Natural killer cell (primary cell): ENCODE data around the gene LGALS14. TPM values are rescaled to one million over a fixed set of nuclear protein-coding genes. Genes with fewer than 3 reads are reported as not detected.

Source experiments
- ATAC-seq, 3 donors: fragments of 150-1000 bp in 2 of 3; fragments of 200-7000 bp in 1 of 3; cut with Tn5 transposase; 1 replicate in 1 of 3; 2 replicates in 2 of 3; pipeline ENCODE4 v1.10.0; 2021; ENCODE audit warnings: mild to moderate bottlenecking in 2 of 3, moderate library complexity in 2 of 3
- DNase-seq, 2 donors: peaks; one replicate each; pipeline versions ENCODE4 v3.0.0 to v3.0.0-alpha.2; 2013 to 2021; ENCODE audit warnings: mixed read lengths in 1 of 2
- H3K27ac ChIP-seq: one replicate; pipeline ENCODE4 v1.5.1; 2013; ENCODE audit warnings: mild to moderate bottlenecking, low read length
- H3K27me3 ChIP-seq: one replicate; pipeline ENCODE4 v1.6.1; 2013; ENCODE audit warnings: low read length; ENCODE audit not compliant: control insufficient read depth, insufficient read depth
- H3K36me3 ChIP-seq: one replicate; pipeline ENCODE4 v1.6.1; 2013; ENCODE audit warnings: low read length; ENCODE audit not compliant: control insufficient read depth, insufficient read depth
- H3K4me1 ChIP-seq: one replicate; pipeline ENCODE4 v1.6.1; 2013; ENCODE audit warnings: low read length; ENCODE audit not compliant: control insufficient read depth, insufficient read depth
- H3K4me3 ChIP-seq: one replicate; pipeline ENCODE4 v1.5.1; 2013; ENCODE audit warnings: low read length
- H3K9me3 ChIP-seq: one replicate; pipeline ENCODE4 v1.6.1; 2013; ENCODE audit warnings: low read length; ENCODE audit not compliant: control insufficient read depth, insufficient read depth
- H3K27ac Mint-ChIP-seq, 2 donors: one replicate each; pipeline ENCODE4 v1.8.0; 2022; ENCODE audit warnings: mild to moderate bottlenecking in 2 of 2, mixed read lengths in 2 of 2, moderate library complexity in 1 of 2
- H3K27me3 Mint-ChIP-seq, 2 donors: one replicate each; pipeline ENCODE4 v1.8.0; 2022; ENCODE audit warnings: low read depth in 2 of 2, mixed read lengths in 2 of 2
- H3K36me3 Mint-ChIP-seq: one replicate; pipeline ENCODE4 v1.8.0; 2022; ENCODE audit warnings: mixed read lengths
- H3K4me1 Mint-ChIP-seq, 2 donors: one replicate each; pipeline ENCODE4 v1.8.0; 2022; ENCODE audit warnings: mixed read lengths in 2 of 2
- H3K4me3 Mint-ChIP-seq: one replicate; pipeline ENCODE4 v1.8.0; 2022; ENCODE audit warnings: mild to moderate bottlenecking, moderate library complexity, mixed read lengths
- H3K9me3 Mint-ChIP-seq, 2 donors: one replicate each; pipeline ENCODE4 v1.8.0; 2022; ENCODE audit warnings: mixed read lengths in 2 of 2
- CTCF ChIP-seq: fragments of 200-600 bp; IDR thresholded peaks from one replicate; pipeline ENCODE4 v1.8.0; 2022; ENCODE audit warnings: antibody characterized with exemption
- WGBS: methylation state at CpG from one replicate; pipeline ENCODE4 v1.1.7; 2013; ENCODE audit warnings: missing lambda C conversion rate; ENCODE audit not compliant: insufficient coverage; 5-methylcytosine and 5-hydroxymethylcytosine counted together
- intact Hi-C: fragments of 100-400 bp; cut with micrococcal nuclease; formaldehyde crosslinking; loops from one replicate; pipeline ENCODE4 v1.14.2; 2022
- total RNA-seq, 4 donors: library from RNA; stranded (reverse); fragments of 120-200 nt in 1 of 4; gene quantifications; one replicate each; pipeline versions ENCODE4 v1.2.3 to v1.2.4, GENCODE V29; 2013 to 2022

Gene LGALS14
- total RNA-seq, 3 donors from 2014 or later (not counting 1 experiment from before 2014, with no cell fraction given): not detected

DNA sequence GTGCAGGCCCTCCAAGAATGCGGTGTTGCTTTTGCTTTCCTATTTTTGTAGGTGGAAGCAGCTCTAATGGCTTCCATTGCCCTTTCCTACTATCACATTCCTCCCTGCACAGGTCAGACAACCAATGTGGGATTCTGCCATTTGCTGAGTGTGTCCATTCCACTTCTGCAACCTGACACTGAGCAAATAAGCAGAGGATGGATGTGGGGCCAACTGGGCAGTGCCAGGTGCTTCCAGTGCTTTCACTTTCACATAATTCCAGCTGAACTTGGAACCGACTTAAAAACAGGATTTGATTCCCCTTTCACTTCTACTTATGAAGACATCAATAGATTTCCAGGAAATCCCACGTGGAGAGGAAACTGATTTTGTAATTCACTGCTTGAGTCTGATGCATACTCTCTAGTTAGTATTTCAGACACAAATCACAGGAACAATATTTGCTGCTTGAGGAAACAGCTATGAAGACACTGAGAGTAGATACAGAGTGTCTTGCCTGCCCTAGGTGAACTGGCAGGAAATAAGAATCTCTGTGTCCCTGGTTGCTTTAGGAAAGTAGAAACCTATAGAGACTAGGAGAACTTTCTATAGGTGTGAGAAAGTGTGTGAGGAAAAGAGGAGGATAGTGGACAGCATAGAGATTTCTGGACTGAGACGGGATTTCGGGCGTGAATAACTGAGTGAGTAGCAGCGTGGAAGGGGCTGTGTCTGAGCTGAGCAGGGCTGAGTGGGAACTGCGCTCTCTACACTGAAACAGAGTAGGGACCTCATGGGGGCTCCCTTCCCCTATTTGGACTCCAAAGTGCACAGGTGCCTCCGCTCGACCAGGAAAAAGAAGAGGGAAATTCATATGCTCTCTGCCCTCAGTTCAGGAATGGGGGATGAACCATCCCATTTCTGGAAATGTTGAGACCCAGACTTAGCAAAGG is 26.1 kb upstream of the LGALS14 start:
- no peak overlapping the region for H3K4me3 Mint-ChIP-seq
- H3K4me3 ChIP-seq: no peak overlapping the region
- H3K9me3 Mint-ChIP-seq: no peaks in the 10 kb centered on the region
- WGBS: 80% methylated on average over 10 of the region's 10 CpGs
- intact Hi-C loops: no loop called here
- no peak overlapping the region for H3K27ac Mint-ChIP-seq
- no peaks in the 10 kb centered on the region for H3K36me3 Mint-ChIP-seq
- peaks cover 9 to 22% of the 10 kb centered on the region in 2 donors for H3K27me3 Mint-ChIP-seq
- TF ChIP-seq CTCF: no peak
- DNase-seq (no peak), ATAC-seq (no peak)
- no peaks in the 10 kb centered on the region for H3K4me1 Mint-ChIP-seq
- H3K9me3 ChIP-seq: no peaks in the 10 kb centered on the region
- H3K36me3 ChIP-seq: no peaks in the 10 kb centered on the region
- H3K4me1 ChIP-seq: no peaks in the 10 kb centered on the region
- H3K27ac ChIP-seq: no peak overlapping the region
- H3K27me3 ChIP-seq: peaks cover 3% of the 10 kb centered on the region

DNA sequence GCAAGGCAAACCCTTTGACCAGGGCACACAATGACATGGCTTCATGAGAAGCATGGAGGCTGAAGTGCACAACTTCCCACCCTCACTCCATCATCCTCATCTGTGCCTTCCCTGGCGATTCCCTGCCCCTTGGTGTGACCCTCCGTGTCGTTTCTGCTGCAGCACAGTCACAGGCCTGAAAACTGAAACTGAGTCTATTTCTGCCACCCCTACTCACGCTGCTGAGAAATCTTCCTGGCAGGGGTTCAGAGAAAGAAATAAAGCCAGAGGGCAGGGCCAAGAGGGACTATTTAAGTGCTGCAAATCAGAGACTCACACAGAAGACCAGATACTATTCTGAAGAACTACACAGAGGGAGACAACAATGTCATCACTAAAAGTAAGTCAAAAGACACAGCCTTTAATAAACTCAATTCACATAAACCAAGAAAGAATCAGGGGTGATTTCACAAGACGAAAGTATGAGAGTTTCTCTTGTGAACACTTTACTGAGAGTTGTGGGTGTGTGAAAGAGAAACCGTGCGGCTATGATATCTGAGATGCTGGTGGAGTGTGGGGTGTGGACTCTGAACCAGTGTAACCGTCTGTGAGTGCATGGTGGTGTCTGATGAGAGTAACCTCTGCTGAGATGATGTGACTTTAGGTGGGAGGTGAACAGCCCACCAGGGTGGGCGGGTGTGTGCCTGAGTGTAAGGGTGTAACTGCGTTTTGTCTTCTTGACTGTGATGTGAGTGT is 25.1 kb upstream of the LGALS14 start:
- Mint-ChIP-seq H3K4me3 (no peak overlapping the region), H3K9me3 (no peaks in the 10 kb centered on the region), H3K27ac (no peak overlapping the region), H3K4me1 (no peaks in the 10 kb centered on the region), H3K27me3 (peaks cover 9 to 22% of the 10 kb centered on the region in 2 donors), H3K36me3 (no peaks in the 10 kb centered on the region)
- Histone ChIP-seq H3K27me3 (no peaks in the 10 kb centered on the region), H3K27ac (no peak overlapping the region), H3K4me1 (no peaks in the 10 kb centered on the region), H3K4me3 (no peak overlapping the region), H3K36me3 (no peaks in the 10 kb centered on the region), H3K9me3 (no peaks in the 10 kb centered on the region)
- WGBS: 55% methylated on average over 10 of the region's 10 CpGs
- peak in 1 of 2 donors; percentile 23 for DNase-seq
- intact Hi-C loops: no loop called here
- ATAC-seq: peak in 1 of 3 donors; percentile 55
- TF ChIP-seq CTCF: no peak

GRCh38 chr19:39679791-39680168 is 24.5 kb upstream of the LGALS14 start:
- peak in 1 of 3 donors; percentile 28 for ATAC-seq
- TF ChIP-seq CTCF: no peak

More at GRCh38 chr19:39679791-39680168, 24.5 kb upstream of the LGALS14 start:
- Histone ChIP-seq H3K9me3 (no peaks in the 10 kb centered on the region), H3K4me3 (no peak overlapping the region), H3K36me3 (no peaks in the 10 kb centered on the region), H3K27ac (no peak overlapping the region), H3K4me1 (no peaks in the 10 kb centered on the region), H3K27me3 (no peaks in the 10 kb centered on the region)
- DNase-seq: peak in 1 of 2 donors; percentile 8
- no peaks in the 10 kb centered on the region for H3K36me3 Mint-ChIP-seq
- no peaks in the 10 kb centered on the region for H3K9me3 Mint-ChIP-seq
- no peaks in the 10 kb centered on the region for H3K4me1 Mint-ChIP-seq
- 81% methylated on average over 3 of the region's 3 CpGs for WGBS
- no peak overlapping the region for H3K27ac Mint-ChIP-seq
- peaks cover 9 to 22% of the 10 kb centered on the region in 2 donors for H3K27me3 Mint-ChIP-seq
- intact Hi-C loops: no loop called here
- no peak overlapping the region for H3K4me3 Mint-ChIP-seq
